ENCODE results near the gene ARHGEF5. TPM values are rescaled to one million over a fixed set of nuclear protein-coding genes. Genes with fewer than 3 reads are reported as not detected.

The ARHGEF5 gene
- total and polyA plus RNA-seq, 4 donors = 1.1 to 3.5 (median 2.7) TPM

GRCh38 chr7:144398291-144398690 is 43.1 kb downstream of the ARHGEF5 start:
- no peaks in the 10 kb centered on the region for H3K36me3 ChIP-seq (ENCODE audit: control insufficient read depth, insufficient read depth, low read length)
- DNase-seq (ENCODE audit: low read depth in 4 of 6, low spot score in 6 of 6) = no peak
- H3K4me1 ChIP-seq (ENCODE audit: control insufficient read depth, insufficient read depth, low read length) = no peaks in the 10 kb centered on the region
- no peak overlapping the region for H3K27ac ChIP-seq (ENCODE audit: low read depth, low read length)
- no peaks in the 10 kb centered on the region for H3K27me3 ChIP-seq (ENCODE audit: control insufficient read depth, insufficient read depth, low read length)
- no peaks in the 10 kb centered on the region for H3K9me3 ChIP-seq (ENCODE audit: control insufficient read depth, insufficient read depth, low read length)
- H3K4me3 ChIP-seq (ENCODE audit: low read depth, low read length) = no peak overlapping the region
- WGBS (ENCODE audit: insufficient coverage) = 82% methylated on average over 9 of the region's 9 CpGs

- no peak overlapping the region for H3K27ac ChIP-seq (ENCODE audit: low read depth, low read length)
- no peaks in the 10 kb centered on the region for H3K36me3 ChIP-seq (ENCODE audit: control insufficient read depth, insufficient read depth, low read length)
- no peaks in the 10 kb centered on the region for H3K9me3 ChIP-seq (ENCODE audit: control insufficient read depth, insufficient read depth, low read length)
- WGBS (ENCODE audit: insufficient coverage) = 80% methylated on average over 1 of the region's 6 CpGs
- no peaks in the 10 kb centered on the region for H3K27me3 ChIP-seq (ENCODE audit: control insufficient read depth, insufficient read depth, low read length)
- DNase-seq (ENCODE audit: low read depth in 4 of 6, low spot score in 6 of 6) = no peak
- H3K4me3 ChIP-seq (ENCODE audit: low read depth, low read length) = no peak overlapping the region
- H3K4me1 ChIP-seq (ENCODE audit: control insufficient read depth, insufficient read depth, low read length) = no peaks in the 10 kb centered on the region
Observed at GRCh38 chr7:144398911-144399310, 43.7 kb downstream of the ARHGEF5 start.

- Histone ChIP-seq H3K27me3 (ENCODE audit: control insufficient read depth, insufficient read depth, low read length) (no peaks in the 10 kb centered on the region), H3K27ac (ENCODE audit: low read depth, low read length) (no peak overlapping the region), H3K36me3 (ENCODE audit: control insufficient read depth, insufficient read depth, low read length) (no peaks in the 10 kb centered on the region), H3K4me1 (ENCODE audit: control insufficient read depth, insufficient read depth, low read length) (no peaks in the 10 kb centered on the region), H3K4me3 (ENCODE audit: low read depth, low read length) (no peak overlapping the region), H3K9me3 (ENCODE audit: control insufficient read depth, insufficient read depth, low read length) (no peaks in the 10 kb centered on the region)
- no peak for DNase-seq (ENCODE audit: low read depth in 4 of 6, low spot score in 6 of 6)
- 90% methylated on average over 8 of the region's 11 CpGs for WGBS (ENCODE audit: insufficient coverage)
Observed at GRCh38 chr7:144399946-144400345, 44.7 kb downstream of the ARHGEF5 start.

GRCh38 chr7:144401490-144401889 is 46.3 kb downstream of the ARHGEF5 start:
- H3K27me3 ChIP-seq (ENCODE audit: control insufficient read depth, insufficient read depth, low read length) = no peaks in the 10 kb centered on the region
- H3K4me3 ChIP-seq (ENCODE audit: low read depth, low read length) = no peak overlapping the region
- H3K4me1 ChIP-seq (ENCODE audit: control insufficient read depth, insufficient read depth, low read length) = no peaks in the 10 kb centered on the region
- DNase-seq (ENCODE audit: low read depth in 4 of 6, low spot score in 6 of 6) = no peak
- no peaks in the 10 kb centered on the region for H3K36me3 ChIP-seq (ENCODE audit: control insufficient read depth, insufficient read depth, low read length)
- H3K27ac ChIP-seq (ENCODE audit: low read depth, low read length) = no peak overlapping the region
- 83% methylated on average over 2 of the region's 5 CpGs for WGBS (ENCODE audit: insufficient coverage)
- no peaks in the 10 kb centered on the region for H3K9me3 ChIP-seq (ENCODE audit: control insufficient read depth, insufficient read depth, low read length)

GRCh38 chr7:144403102-144403501 is 47.9 kb downstream of the ARHGEF5 start:
- no peak overlapping the region for H3K4me3 ChIP-seq (ENCODE audit: low read depth, low read length)
- H3K27me3 ChIP-seq (ENCODE audit: control insufficient read depth, insufficient read depth, low read length) = no peaks in the 10 kb centered on the region
- H3K4me1 ChIP-seq (ENCODE audit: control insufficient read depth, insufficient read depth, low read length) = no peaks in the 10 kb centered on the region
- WGBS (ENCODE audit: insufficient coverage) = 94% methylated on average over 5 of the region's 11 CpGs
- H3K27ac ChIP-seq (ENCODE audit: low read depth, low read length) = no peak overlapping the region
- H3K9me3 ChIP-seq (ENCODE audit: control insufficient read depth, insufficient read depth, low read length) = no peaks in the 10 kb centered on the region
- no peak for DNase-seq (ENCODE audit: low read depth in 4 of 6, low spot score in 6 of 6)
- H3K36me3 ChIP-seq (ENCODE audit: control insufficient read depth, insufficient read depth, low read length) = no peaks in the 10 kb centered on the region

GRCh38 chr7:144403649-144404061 is 48.5 kb downstream of the ARHGEF5 start, which contains the start of gene NOBOX:
Gene NOBOX, minus strand, starts transcription at chr7:144403693.
- Histone ChIP-seq H3K27me3 (ENCODE audit: control insufficient read depth, insufficient read depth, low read length) (no peaks in the 10 kb centered on the region), H3K27ac (ENCODE audit: low read depth, low read length) (no peak within 1 kb of the TSS), H3K9me3 (ENCODE audit: control insufficient read depth, insufficient read depth, low read length) (no peaks in the 10 kb centered on the region), H3K4me1 (ENCODE audit: control insufficient read depth, insufficient read depth, low read length) (no peaks in the 10 kb centered on the region), H3K4me3 (ENCODE audit: low read depth, low read length) (no peak within 1 kb of the TSS), H3K36me3 (ENCODE audit: control insufficient read depth, insufficient read depth, low read length) (no peaks in the 10 kb centered on the region)
- WGBS (ENCODE audit: insufficient coverage) = 97% methylated on average over 26 of the region's 39 CpGs
- no peak for DNase-seq (ENCODE audit: low read depth in 4 of 6, low spot score in 6 of 6)

GRCh38 chr7:144404946-144405345 is 49.7 kb downstream of the ARHGEF5 start:
- 93% methylated on average over 3 of the region's 4 CpGs for WGBS (ENCODE audit: insufficient coverage)
- H3K36me3 ChIP-seq (ENCODE audit: control insufficient read depth, insufficient read depth, low read length) = no peaks in the 10 kb centered on the region
- no peak overlapping the region for H3K27ac ChIP-seq (ENCODE audit: low read depth, low read length)
- no peaks in the 10 kb centered on the region for H3K27me3 ChIP-seq (ENCODE audit: control insufficient read depth, insufficient read depth, low read length)
- no peaks in the 10 kb centered on the region for H3K9me3 ChIP-seq (ENCODE audit: control insufficient read depth, insufficient read depth, low read length)
- H3K4me3 ChIP-seq (ENCODE audit: low read depth, low read length) = no peak overlapping the region
- DNase-seq (ENCODE audit: low read depth in 4 of 6, low spot score in 6 of 6) = no peak
- H3K4me1 ChIP-seq (ENCODE audit: control insufficient read depth, insufficient read depth, low read length) = no peaks in the 10 kb centered on the region

- 60% methylated on average over 11 of the region's 12 CpGs for WGBS (ENCODE audit: insufficient coverage)
- DNase-seq (ENCODE audit: low read depth in 4 of 6, low spot score in 6 of 6) = no peak
- Histone ChIP-seq H3K27me3 (ENCODE audit: control insufficient read depth, insufficient read depth, low read length) (no peaks in the 10 kb centered on the region), H3K9me3 (ENCODE audit: control insufficient read depth, insufficient read depth, low read length) (no peaks in the 10 kb centered on the region), H3K4me3 (ENCODE audit: low read depth, low read length) (no peak overlapping the region), H3K4me1 (ENCODE audit: control insufficient read depth, insufficient read depth, low read length) (no peaks in the 10 kb centered on the region), H3K27ac (ENCODE audit: low read depth, low read length) (no peak overlapping the region), H3K36me3 (ENCODE audit: control insufficient read depth, insufficient read depth, low read length) (no peaks in the 10 kb centered on the region)
Observed at GRCh38 chr7:144407266-144407931, 52.2 kb downstream of the ARHGEF5 start.

- WGBS (ENCODE audit: insufficient coverage) = 81% methylated on average over 1 of the region's 3 CpGs
- DNase-seq (ENCODE audit: low read depth in 4 of 6, low spot score in 6 of 6) = no peak
- Histone ChIP-seq H3K4me1 (ENCODE audit: control insufficient read depth, insufficient read depth, low read length) (no peaks in the 10 kb centered on the region), H3K27me3 (ENCODE audit: control insufficient read depth, insufficient read depth, low read length) (no peaks in the 10 kb centered on the region), H3K36me3 (ENCODE audit: control insufficient read depth, insufficient read depth, low read length) (no peaks in the 10 kb centered on the region), H3K9me3 (ENCODE audit: control insufficient read depth, insufficient read depth, low read length) (no peaks in the 10 kb centered on the region), H3K27ac (ENCODE audit: low read depth, low read length) (no peak overlapping the region), H3K4me3 (ENCODE audit: low read depth, low read length) (no peak overlapping the region)
Observed at GRCh38 chr7:144408121-144408520, 52.9 kb downstream of the ARHGEF5 start.

GRCh38 chr7:144410441-144410840 is 55.2 kb downstream of the ARHGEF5 start:
- 24% methylated on average over 4 of the region's 4 CpGs for WGBS (ENCODE audit: insufficient coverage)
- Histone ChIP-seq H3K4me3 (ENCODE audit: low read depth, low read length) (no peak overlapping the region), H3K36me3 (ENCODE audit: control insufficient read depth, insufficient read depth, low read length) (no peaks in the 10 kb centered on the region), H3K4me1 (ENCODE audit: control insufficient read depth, insufficient read depth, low read length) (no peaks in the 10 kb centered on the region), H3K27ac (ENCODE audit: low read depth, low read length) (no peak overlapping the region), H3K9me3 (ENCODE audit: control insufficient read depth, insufficient read depth, low read length) (no peaks in the 10 kb centered on the region), H3K27me3 (ENCODE audit: control insufficient read depth, insufficient read depth, low read length) (no peaks in the 10 kb centered on the region)
- peak in 1 of 6 donors; percentile 32 for DNase-seq (ENCODE audit: low read depth in 4 of 6, low spot score in 6 of 6)

Measured in spinal cord (tissue), 10 donors.